Measurements from ENCODE around the gene GRIN2A.

The GRIN2A gene

DNA sequence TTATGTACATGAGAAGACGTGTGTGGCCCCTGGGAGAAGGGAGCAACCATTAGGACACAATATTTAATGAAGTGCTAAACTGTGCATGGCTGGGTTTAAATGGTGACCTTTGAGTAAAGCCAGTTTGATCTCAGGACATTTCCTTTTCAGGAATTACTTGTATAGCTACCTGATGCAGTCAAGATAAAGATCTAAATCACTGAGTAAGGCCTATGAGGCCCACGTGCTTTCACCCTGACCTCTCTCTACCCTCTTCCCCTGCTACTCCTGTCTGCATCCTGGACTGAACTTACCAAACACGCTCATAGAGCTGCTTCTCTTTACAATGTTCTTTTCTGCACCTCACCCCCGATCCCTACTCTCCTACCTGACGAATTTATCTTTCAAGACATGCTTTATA, 98.9 kb downstream of the GRIN2A start:
- no peak for DNase-seq

DNA sequence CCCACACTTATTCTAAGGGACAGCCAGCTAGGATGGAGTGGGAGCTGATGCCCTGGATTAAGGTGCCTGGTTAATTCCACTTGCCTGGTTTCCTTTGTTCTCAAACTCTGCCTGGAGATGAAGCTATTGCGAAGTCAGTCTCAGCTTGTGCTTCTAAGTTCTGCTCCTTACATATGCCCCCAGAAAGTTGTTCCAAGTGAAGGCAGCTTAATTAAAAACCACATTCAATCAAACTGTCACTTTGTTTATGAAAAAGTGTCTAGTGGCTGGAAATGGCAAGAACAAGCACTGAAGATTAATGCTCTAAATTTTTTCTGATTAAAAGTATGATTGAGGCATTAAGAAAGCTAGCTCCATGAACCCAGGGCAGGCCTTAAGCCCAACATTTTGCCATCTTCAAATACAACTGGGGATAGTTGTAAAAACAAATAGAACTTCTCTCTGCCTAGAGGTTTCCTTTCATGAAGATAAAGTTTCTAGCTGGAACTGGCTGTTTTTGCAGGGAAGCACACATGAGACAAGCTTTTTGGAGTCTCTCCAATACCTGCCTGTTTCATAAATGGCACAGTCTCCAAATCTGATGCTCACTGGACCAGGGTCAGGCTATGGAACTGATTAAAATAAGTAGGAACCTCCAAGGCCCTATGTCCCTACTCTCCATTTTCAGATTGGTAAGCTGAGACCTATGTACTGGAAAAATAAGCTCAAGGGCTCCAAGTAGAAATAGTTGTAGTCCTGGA, 100.9 kb downstream of the GRIN2A start:
- no peak for DNase-seq

DNA sequence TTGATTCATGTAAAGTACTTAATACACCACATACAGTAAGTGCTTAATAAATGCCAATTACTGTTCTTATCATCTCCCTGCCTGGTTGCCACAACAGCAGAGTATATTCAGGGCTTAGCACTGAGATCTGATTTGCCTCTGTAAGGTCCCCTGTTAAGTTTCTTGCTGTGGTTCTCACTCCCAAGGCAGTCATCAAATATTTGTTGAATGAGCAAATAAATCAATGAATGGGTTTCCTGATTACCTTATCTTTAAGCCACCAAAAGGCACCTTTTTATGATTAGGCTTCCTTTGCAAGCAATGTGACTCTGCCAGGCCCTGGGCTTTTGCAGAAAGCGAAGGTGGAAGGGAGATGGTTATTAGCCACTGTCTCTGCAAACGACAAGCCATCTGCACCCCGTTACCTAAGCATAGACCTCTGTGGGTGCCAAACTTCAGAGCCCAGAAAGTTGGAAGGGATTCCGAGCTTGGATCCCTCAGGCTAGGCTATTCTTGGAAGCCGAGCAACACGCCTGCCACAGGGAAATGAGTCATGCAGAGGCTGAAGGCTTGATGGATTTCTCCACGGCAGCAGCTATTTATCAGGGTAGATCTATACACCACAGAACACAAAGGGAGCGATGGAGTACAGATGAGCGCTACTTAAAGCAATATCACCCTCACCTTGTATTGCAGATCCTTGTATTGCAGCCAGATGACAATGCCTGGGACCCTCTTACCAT, 102.0 kb downstream of the GRIN2A start:
- DNase-seq, result no peak

DNA sequence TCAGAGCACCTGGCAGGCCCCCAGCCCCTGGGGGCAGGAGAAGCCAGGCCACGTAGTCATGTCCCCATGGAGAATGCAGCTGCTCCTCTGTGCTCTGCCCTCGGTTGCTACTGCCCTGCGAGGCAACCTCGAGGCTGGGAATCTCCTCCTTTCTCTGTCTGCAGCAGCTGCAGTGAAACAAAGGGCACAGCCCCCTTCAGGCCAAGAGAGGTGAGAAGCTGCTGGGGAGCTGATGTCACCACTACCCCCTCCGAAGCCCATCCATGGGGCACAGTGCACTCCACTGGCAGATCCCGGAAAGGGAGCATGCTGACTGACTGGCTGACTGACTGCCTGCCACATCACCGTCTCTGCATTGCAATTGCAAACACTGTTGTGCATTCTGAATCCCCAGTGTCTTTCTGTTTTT, 103.7 kb downstream of the GRIN2A start:
- DNase-seq, result no peak

DNA sequence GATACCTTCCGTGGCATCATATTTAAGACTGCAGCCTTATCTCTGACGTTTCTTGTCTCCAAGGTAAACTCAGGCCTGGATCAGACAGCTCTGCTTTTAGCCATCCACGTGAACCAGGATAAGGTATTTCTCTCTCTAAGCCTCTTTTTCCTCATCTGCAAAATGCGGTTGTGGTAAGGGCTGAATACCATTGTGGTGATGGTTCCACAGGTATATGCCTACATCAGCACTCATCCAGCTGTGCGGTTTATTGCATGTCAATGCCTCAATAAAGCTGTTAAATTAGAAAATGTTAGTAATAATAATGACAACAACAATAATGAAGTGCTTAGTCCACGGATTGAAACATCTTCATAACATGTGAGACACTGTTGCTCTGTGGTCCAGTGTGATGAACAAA, 104.4 kb downstream of the GRIN2A start:
- no peak for DNase-seq

DNA sequence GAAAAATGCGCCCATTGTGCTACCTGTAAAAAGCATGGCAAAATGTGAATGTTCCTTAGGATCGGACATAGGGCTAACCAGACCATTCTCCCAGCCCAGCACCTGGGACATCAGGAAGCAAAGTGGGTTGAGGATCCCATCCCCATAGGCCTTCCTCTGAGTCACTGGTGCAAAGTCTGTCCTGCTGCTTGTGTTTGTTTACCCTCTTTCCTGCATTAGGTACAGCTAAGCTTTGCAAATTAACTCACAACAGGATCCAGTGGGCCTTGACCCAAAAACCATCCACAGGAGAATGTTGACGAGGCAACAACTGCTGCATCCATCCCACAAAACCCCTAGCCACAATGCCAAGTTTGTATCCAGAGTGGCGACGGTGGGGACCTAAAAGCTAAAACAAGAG, 106.2 kb downstream of the GRIN2A start:
- DNase-seq, result no peak

DNA sequence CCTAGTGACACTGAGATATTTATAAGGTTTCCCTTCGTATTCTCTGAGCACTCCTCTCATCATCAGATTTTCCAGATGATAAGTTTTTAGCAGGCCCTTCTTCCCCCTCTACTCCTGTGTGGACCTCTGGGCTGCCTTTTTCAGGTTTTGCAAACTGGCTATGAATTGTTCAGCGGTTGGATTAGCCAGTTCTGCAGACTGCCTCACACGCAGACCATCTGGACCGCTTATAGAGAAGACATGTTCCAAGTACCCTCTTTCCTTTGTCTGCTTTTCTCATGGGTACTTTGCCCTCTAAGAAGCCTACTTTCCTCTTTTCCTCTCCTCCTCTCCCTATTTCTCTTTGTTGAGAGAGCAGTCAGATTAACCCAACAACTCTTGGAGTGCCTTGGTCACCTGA, 111.6 kb downstream of the GRIN2A start:
- DNase-seq, result no peak

DNA sequence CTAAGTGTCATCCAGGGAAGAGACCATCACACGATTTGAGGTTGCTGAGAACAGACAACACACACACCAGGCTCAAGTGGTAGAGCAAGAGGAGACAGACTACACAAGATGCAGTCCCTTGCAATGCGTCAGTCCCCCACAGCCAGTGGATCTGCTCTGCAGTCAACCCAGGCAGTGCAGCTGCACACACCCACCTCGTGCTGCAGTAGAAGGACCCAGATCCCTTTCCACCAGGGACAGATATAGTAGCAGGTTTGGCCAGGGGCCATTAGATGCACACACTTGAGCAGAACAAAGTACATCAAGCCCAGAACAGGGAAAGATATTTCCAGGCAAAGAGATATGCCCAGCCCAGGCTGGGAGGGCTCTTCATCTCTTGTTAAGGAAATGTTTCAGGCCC, 112.9 kb downstream of the GRIN2A start:
- DNase-seq, result no peak

DNA sequence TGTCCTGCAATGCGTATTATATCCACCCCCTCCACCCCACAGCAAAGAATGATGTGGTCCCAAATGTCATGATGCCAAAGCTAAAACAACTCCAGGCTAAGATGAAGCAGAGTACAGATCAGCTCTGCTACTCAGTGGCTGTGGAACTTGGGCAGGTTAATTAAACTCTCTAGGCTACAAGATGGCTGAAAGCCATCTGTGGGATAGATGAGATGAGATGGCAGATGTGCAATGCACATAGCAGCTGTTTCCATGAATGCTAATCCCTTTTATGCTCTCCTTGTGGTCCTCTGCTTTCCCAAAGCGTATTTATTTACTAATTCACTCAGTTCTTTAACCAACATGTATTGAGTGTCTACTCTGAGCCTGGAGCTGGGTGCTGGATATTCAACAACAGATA, 114.4 kb downstream of the GRIN2A start:
- no peak for DNase-seq

DNA sequence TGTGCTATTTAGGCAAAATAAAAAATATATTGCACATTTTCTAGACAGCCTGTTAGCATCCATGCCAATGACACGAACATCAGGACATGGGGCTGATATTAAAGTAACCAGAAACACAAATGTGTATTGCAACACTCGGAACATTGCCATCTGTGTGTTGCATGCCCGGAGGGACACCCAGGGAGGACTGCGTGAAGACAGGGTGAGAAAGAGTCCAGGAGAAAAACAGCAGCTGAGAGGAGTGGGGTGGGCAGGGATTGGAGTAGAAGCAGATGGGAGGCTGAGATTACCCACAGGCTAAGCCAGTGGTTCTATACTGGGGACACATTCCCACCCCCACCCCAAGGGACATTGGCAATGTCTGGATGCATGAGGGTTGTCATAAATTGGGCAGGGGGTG, 114.8 kb downstream of the GRIN2A start:
- DNase-seq, result no peak

DNA sequence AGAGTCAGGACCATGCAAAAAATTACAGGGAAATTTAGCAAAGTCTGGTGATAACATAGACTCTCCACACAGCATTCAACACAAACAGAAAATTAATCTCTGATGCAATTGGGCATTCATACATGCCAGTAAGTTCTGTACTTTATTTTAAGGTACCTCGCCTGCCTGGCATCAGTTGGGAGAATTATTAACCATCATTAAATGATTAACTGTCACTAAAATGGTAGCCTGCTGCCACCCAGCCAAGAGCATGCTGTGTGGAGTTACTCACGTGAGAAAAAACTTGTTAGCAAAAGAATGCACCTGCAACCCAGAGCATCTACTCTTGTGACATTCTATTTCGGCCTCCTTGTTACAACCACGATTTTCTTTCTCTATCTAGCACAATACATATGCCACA, 117.2 kb downstream of the GRIN2A start:
- no peak for DNase-seq

DNA sequence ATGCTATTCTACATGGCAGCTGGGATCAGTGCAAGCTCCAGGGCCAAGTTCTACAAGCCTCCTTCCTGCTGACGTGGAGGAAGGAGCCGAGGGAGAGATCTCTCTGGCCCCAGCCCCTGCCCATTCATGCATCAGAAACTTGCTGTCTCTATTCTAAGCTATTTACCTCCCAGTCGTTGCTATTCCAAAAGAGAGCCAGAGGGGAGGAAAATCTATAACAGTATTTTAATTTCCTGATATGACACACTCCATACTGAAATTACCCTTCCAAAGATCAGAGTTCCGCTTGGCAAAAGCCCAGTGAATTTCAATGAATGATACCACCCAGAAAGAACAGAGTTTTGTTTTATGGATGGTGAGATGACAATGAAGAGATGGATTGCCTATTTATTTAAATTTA, 133.4 kb downstream of the GRIN2A start:
- no peak for DNase-seq

DNA sequence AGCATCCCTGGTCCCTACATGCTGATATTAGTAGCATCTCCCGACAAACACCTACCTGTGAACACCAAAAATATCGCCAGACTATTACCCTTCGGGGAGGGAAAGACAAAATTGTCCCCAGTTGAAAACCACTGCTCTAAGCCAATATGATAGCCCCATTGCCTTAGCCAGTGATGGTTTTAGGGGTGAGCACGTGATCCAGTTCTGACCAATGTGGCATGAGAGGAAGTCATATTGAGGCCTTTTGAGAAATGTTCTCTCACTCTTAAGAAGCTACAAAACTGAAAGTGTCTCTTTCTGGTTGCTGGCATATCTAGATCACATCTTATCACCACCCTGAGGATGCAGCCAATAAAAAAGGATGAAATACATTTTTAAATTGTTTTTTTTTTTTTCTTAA, 136.3 kb downstream of the GRIN2A start:
- no peak for DNase-seq

DNA sequence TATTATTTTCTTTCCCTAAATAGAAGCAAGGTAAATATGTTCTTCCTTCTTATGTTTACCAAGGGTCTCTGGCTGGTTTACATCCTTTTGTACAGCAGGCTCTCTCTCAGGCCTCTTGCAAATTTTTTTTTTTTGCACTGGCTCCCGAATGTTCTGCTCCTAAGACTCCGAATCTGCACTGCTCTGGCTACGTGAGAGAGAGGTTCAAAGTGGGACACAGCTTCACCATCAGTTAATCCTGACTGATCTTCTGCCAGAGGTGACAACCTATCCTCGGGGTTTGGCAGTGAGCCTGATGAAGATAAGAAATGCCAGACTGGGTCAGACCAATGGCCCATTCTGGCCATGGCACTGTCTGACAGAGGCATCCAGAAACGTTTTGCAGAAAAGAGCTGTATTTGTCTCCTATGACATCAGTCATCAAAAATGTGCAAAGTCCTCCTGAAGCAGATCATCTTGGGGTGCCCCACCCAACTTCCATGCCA, 136.9 kb downstream of the GRIN2A start:
- DNase-seq, result no peak

DNA sequence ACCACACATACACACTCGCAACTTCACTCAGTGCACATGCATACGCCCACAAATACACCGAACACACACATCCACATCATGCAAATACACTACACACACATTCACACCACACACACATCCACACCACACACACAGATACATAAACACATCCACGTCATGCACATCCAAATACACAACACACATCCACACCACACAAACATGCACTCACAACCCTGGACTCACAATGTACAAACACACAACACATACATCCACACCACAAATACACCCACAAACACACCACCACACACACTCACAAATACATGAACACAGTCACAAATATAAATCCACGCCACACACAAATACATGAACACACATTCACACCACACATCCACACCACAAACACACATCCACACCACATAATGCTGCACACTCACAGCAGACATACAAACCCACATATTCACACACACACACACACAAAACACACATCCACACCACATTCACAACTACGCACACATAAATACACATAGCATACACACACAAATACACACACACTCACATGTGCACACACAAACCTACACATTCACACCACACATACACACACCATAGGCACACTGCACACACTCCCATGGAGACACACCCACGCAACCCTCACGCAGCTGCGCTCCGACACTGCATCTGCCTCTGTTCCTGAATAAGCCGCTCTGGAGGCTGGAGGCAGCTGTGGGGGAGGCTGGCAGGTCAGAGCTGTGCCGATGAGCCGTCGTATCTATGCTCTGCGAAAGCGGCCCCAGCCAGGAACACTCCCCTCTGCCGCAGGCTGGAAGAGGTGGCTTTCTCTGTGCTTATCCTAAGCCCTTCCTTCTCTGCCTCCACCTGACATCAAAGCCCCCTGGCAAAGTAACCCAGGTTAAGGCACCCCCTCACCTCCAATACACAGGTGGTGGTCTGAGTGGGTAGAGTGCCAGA, 141.8 kb downstream of the GRIN2A start:
- DNase-seq, result no peak

DNA sequence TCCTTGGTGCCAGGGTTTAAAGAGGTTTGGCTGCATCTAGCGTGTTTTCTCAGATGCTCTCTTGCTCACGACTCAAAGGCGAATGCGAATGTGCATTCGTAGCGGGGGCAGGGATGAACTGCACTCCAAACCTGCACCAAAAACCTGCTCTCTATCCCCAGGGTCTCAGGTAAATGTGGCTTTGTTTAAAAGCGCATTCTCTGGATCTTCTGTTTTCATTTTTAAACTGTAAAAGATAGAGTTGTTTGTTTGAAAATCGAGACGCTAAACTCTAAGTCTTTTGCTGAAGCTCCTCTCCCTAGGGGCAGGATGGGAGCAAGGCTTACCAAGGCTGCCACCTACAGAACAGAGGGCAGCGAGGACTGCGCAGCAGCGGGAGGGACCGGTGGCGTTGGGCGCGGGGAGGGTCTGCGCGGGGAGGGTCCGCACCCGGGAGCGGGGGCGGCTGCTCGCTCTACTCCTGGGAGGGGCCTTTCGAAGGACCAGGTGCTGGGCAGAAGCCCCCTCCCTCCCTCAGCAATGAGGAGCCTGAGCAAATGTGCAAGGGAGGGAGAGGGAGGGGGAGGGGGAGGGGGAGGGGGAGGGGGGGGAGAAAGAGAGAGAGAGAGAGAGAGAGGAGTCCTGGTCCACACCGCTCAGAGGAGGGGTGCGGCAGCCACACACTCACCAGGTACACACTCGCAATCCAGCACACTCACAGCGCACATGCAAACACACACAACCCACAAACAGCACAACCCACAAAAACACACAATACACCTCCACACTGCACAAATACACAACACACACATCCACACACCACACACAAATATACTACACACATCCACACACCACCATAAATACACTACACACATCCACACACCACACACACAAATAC, 142.8 kb downstream of the GRIN2A start:
- DNase-seq, result no peak

DNA sequence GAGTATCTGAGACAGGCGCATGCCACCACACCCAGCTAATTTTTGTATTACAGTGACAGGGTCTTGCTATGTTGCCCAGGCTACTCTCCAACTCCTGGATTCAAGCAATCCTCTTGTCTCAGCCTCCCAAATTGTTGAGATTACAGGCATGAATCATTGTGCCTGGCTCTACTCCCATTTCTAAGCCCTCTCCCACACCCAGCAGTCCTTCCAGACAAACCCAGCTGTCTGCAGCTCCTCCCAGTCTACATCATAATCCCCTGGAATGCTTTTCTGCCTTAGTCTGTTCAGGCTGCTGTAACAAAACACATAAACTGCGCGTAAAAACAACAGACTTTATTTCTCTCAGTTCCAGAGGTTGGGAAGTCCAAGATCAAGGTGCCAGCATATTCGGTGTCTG, 144.5 kb downstream of the GRIN2A start:
- DNase-seq, result no peak

DNA sequence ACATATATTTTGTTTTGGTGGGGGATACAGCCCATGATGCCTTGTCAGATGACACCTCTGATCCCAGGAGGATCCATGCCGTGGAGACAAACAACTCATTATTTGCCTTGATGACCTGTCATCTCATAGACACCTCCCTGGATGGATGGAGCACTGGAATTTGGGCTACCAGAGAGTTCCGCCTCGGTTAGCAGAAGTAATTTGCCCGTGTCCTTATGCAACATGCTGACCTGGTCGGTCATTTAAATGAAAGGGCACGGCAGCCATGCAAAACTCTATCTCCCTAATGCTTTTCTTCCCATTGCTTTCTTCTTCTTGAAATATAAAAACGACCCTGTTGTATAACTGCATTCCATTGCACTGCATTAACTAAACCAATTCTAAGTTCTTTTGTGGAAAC, 145.3 kb downstream of the GRIN2A start:
- DNase-seq, result no peak

DNA sequence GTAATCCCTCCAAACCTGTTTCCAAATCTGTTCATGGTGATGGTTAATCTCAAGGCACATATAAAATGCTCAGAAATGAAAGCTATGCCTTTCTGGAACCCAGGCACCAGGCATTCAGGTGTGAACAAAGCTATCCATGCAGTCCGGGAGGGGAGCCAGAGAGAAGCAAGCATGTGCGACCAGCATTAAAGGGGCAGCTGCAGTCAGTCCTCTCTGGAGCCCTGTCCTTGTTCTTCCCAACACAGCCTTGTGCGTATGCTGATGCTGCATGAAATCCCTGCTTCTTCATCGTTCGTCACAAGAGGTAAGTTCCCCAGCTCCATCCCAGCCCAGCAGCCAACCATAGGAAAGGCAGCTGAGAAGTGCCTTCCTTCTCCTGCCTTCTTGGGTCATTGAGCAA, 148.7 kb downstream of the GRIN2A start:
- no peak for DNase-seq

DNA sequence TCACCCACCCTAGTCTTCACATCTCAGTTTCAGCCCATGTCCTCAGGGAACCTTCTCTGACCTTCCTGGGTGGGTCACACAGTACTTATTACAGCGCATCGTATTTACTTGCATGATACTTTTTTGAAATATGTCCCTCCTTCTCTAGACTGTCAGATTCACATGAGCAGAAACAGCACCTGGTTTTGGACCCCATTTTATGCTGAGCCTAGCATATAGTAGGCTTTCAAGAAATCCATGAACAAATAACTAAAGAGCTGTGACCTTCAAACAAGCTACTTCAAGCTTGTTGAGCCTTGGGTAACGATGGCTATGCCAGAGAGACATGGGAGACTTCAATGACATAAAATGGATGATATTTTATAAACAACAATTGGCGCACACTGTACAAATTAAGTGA, 150.3 kb downstream of the GRIN2A start:
- DNase-seq, result no peak

DNA sequence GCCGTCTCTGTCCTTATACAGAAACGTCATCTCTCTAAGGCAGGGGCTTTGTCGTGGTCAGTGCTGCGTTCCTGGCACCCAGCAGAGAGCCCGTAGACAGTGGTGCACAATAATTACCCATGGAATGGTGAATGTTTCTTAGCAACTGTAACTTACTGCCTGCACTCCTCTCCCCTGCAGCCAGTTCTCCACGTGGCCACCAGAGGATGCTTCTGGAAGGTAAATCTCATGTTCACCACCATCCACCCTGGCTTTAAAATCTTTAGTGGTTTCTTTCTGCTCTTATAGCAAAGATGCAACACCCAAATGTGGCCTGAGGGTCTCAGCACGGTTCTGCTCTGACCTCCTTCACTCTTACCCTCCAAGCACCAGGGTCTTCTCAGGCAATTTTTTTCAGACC, 150.8 kb downstream of the GRIN2A start:
- DNase-seq, result no peak

DNA sequence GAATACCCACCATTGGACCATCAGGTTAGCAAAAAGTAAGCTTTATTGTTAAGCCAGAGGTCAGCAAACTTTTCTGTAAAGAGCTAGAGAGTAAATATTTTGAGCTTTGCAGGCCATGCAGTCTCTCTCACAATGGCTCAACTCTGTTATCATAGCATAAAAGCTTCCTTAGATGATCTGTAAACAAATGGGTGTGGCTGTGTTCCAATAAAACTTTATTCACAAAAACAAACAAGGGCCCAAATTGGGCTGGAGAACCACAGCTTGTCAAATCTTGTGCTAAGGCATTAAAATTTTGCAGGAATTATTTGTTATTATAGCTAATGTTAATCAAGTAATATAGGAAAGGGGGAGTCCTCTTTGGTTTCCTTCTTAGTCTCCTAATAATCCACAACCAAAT, 153.6 kb downstream of the GRIN2A start:
- no peak for DNase-seq

DNA sequence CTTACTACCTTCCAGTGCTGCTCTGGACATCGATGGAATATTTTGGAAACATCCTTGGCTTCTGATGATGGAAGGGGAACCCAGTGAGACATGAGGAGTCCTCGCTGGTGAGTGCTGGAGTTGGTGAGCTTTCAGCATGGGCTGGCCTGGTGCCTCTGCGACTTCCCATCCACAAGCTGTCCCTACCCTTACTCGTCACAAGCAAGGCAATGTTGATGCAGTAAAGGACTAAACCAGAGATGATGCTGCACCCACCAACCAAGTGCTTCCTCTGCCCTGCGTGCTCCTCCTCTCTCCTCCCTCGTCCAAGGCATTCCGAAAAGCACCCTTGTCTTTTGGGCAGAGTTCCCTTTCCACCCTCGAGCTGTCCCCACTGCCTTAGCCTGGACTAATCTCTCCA, 154.7 kb downstream of the GRIN2A start:
- DNase-seq, result no peak
